GM19438 (cell line): ENCODE data around the gene CDKN3.
"Not testable (repeated sequence)": the region's sequence is repeated elsewhere in the genome, so short reads cannot be mapped to it uniquely, and the experiment has no call there.

Experiments used
- ATAC-seq: cut with Tn5 transposase; IDR thresholded peaks from one replicate; pipeline ENCODE4 v1.9.1; 2021; ENCODE audit warnings: low read depth; ENCODE audit not compliant: unreplicated experiment

Gene CDKN3

DNA sequence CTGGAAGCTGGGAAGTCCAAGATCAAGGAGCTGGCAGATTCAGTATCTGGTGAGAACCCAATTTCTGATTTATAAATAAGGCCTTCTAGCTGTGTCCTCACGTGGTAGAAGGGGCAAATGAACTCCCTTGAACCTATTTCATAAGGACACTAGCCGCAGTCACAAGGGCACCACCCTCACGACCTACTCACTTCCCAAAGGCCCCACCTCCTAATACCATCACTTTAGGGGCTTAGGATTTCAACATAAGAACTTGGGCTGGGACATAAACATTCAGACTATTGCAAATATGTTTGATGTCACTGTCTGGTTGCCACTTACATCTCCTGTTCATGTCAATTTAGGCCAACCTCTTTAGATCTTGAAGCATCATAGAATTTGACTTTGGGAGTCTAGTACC, 55.2 kb downstream of the CDKN3 start:
- no peak for ATAC-seq

DNA sequence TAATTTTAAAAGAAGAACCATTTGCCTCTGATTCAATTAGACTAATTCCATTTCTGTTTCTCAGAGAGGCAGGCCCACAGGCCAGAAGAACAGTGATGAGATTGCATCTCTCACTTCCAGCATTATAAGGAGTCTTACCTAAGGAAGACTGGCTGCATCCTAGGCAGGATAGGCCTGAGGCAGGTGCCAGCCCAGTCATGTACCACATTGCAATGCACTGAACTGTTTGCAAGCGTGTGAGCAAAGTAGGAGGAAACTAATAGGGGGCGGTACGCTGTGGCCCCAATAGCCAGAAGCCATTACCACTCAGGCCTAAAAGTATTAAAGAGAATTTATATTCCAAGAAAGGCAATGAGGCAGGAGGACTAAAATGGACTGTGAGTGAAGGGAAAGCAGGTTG, 56.4 kb downstream of the CDKN3 start:
- ATAC-seq, result no peak

DNA sequence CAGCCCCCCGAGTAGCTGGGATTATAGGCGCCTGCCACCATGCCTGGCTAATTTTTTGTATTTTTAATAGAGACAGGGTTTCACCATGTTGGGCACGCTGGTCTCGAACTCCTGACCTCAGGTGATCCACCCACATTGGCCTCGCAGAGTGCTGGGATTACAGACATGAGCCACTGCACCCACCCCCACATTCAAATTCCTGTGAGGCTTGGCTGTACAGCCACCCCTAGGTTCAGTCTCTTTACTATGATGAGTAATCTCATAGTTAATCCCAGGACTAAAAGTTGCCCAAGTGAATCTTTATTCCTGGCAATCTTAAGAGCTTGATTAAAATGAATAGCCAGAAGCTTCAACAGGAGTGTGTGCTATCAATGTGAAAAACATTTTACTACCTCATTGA, 57.2 kb downstream of the CDKN3 start:
- not testable (repeated sequence) for ATAC-seq

DNA sequence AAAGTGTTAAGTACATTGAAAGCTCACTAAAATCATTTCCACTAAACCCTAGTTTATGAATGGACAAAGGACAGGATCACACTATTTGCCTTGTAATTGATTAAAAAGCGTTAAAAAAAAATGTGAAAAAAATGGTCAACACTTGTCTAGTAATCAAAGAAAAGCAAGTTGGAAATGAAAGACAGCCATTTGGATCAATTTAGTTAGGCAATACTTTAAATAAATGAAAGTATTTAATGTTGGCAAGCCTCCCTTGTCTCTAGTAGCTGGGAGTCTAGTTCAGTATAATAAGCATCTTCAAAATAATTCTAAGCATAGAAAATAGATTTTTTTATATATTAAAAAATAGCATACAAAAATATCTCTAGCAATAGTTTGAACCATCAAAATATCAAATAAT, 58.6 kb downstream of the CDKN3 start:
- no peak for ATAC-seq

DNA sequence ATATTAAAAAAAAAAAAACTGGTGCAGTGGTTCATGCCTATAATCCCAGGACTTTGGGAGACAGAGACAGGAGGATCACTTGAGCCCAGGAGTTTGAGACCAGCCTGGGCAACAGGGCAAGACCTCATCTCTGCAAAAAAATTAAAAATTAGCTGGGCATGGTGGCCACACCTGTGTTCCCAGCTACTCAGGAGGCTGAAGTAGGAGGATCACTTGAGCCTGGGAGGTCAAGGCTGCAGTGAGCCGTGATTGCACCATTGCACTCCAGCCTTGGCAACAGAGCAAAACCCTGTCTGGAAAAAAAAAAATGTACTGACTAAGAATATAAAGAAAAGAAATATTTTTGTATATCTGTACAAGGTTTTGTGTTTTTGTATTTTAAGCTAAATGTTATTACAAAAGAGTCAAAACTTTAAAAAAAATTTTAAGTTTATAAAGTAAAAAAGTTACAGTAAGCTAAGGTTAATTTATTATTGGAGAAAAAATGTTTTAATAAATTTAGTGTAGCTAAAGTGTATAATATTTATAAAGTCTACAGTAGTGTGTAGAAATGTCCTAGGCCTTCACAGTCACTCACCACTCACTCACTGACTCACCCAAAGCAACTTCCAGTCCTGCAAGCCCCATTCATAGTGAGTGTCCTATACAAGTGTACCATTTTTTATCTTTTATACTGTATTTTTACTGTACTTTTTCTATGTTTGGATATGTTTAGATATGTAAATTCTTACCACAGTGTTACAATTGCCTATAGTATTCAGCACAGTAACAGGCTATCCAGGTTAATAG, 60.2 kb downstream of the CDKN3 start:
- ATAC-seq, result not testable (repeated sequence)

DNA sequence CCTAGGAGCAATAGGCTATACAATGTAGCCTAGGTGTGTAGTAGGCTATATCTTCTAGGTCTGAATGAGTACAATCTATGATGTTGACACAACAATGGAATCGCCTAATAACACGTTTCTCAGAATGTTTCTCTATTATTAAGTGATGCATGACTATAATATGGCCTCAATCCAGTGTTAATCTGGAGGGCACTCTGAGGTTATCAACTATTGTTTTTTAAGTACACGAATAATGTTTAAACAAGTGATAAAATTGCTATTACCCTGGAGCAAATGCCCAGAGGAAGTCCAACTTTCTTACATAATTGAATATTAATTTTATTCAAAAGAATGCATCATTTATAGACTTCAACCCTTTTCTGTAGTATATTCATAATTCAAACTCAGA, 60.8 kb downstream of the CDKN3 start:
- no peak for ATAC-seq

DNA sequence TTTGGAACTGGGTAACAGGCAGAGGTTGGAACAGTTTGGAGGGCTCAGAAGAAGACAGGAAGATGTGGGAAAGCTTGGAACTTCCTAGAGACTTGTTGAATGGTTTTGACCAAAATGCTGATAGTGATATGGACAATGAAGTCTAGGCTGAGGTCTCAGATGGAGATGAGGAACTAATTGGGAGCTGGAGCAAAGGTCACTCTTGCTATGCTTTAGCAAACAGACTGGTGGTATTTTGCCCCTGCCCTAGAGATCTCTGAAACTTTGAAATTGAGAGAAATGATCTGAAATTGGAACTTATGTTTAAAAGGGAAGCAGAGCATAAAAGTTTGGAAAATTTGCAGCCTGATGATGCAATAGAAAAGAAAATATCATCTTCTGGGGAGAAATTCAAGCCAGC, 61.7 kb downstream of the CDKN3 start:
- ATAC-seq, result not testable (repeated sequence)

DNA sequence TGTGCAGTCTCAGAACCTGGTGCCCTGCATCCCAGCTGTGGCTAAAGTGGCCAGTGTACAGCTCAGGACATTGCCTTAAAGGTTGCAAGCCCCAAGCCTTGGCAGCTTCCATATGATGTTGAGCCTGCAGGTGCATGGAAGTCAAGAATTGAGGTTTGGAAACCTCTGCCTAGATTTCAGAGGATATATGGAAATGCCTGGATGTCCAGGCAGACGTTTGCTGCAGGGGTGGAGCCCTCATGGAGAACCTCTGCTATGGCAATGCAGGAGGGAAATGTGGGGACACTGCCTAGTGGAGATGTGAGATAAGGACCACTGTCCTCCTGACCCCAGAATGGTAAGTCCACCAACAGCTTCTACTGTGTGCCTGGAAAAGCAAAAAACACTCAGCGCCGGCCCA, 62.3 kb downstream of the CDKN3 start:
- no peak for ATAC-seq

DNA sequence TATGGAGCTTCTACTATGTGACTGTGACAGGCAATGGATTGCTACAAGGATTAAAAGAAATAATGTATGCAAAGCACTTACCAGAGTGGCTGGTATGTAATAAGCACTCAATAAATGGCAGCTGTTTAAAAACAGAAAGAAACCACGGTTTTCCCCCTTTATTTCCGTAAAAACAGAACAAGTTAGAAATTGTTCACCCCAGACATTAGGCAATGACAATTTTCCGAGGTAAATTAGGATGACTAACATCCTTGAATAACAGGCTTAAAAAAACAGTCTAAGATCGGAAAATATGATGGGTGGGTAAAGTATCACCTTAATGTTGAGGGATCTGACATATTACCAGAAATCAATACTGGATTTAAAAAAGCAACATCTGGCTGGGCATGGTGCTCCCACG, 65.2 kb downstream of the CDKN3 start:
- no peak for ATAC-seq

DNA sequence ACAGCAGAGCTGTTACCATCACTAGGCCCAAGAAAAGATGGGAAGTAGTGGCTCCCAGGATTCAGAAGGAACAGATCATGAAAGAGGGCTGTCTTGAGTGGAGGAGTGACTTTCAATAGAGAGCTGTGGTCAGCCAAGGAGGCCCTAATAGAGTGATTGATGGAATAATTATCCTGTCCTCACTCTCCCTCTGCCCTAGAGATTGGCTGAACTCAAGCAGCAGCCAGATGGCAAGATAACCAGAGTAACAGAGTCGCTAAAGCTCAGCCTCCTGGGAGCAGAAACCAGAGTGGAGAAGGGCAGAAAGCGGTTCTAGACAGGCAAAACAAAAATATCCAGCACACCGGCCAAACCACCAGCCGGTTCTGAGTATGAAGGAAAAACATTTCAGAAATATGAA, 68.8 kb downstream of the CDKN3 start:
- ATAC-seq, result no peak

DNA sequence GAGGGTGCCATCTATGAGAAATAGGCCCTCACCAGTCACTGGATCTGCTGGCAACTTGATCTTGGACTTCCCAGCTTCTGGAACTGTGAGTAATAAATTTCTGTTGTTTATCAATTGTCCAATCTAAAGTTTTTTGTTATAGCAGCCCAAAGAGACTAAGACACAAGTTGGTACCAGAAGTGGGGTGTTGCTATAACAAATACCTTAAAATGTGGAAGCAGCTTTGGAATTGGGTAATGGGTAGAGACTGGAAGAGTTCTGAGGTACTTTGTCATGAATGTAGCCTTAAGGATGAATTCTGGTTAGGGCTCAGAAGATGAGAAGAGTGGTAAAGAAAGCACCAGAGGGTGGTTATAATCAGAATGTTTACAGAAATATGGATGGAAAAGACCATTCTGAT, 70.5 kb downstream of the CDKN3 start:
- ATAC-seq, result no peak
